HepG2 (cell line): ENCODE data around the gene SECTM1. TPM values are rescaled to one million over a fixed set of nuclear protein-coding genes. Genes with fewer than 3 reads are reported as not detected.

Experiments
- AHR ChIP-seq: IDR thresholded peaks from 2 replicates; pipeline ENCODE4 v1.6.1; 2018; ENCODE audit warnings: missing genetic modification reagents, missing compliant biosample characterization
- ARNTL ChIP-seq: sonication (generic); formaldehyde crosslinking; IDR thresholded peaks from 2 replicates; pipeline ENCODE4 v1.4.0; 2020; ENCODE audit warnings: mild to moderate bottlenecking, missing genetic modification reagents
- BCLAF1 ChIP-seq: fragments of 450-650 bp; IDR thresholded peaks from 2 replicates; pipeline ENCODE4 v1.6.1; 2017; ENCODE audit warnings: mild to moderate bottlenecking
- CREM ChIP-seq, 2 experiments: sonication (generic) in 1 of 2; formaldehyde crosslinking in 1 of 2; IDR thresholded peaks; 2 replicates each; pipeline versions ENCODE4 v1.4.0 to v1.6.1; 2016 to 2020; ENCODE audit warnings: antibody characterized with exemption in 1 of 2, mild to moderate bottlenecking in 1 of 2, missing genetic modification reagents in 1 of 2
- FOXO4 ChIP-seq: sonication (generic); formaldehyde crosslinking; conservative IDR thresholded peaks from 2 replicates; pipeline ENCODE4 v1.8.1; 2023; ENCODE audit warnings: missing genetic modification reagents
- HIC2 ChIP-seq: sonication (generic); formaldehyde crosslinking; IDR thresholded peaks from 2 replicates; pipeline ENCODE4 v1.9.0; 2022; ENCODE audit warnings: low read depth, missing genetic modification reagents
- HOXA3 ChIP-seq: sonication (generic); formaldehyde crosslinking; IDR thresholded peaks from 2 replicates; pipeline ENCODE4 v1.5.0; 2020; ENCODE audit warnings: missing genetic modification reagents
- JDP2 ChIP-seq: sonication (generic); formaldehyde crosslinking; IDR thresholded peaks from 2 replicates; pipeline ENCODE4 v1.8.1; 2022; ENCODE audit warnings: missing genetic modification reagents, borderline replicate concordance
- NONO ChIP-seq, 2 experiments: fragments of 450-650 bp in 1 of 2; sonication (generic) in 1 of 2; formaldehyde crosslinking in 1 of 2; IDR thresholded peaks in 1 of 2; conservative IDR thresholded peaks in 1 of 2; 2 replicates each; pipeline versions ENCODE4 v1.6.1 to v1.8.0; 2017 to 2022; ENCODE audit warnings: mild to moderate bottlenecking in 1 of 2, missing genetic modification reagents in 1 of 2, moderate library complexity in 1 of 2
- PHF21A ChIP-seq: sonication (generic); formaldehyde crosslinking; IDR thresholded peaks from 2 replicates; pipeline ENCODE4 v1.5.0; 2020; ENCODE audit warnings: mild to moderate bottlenecking, missing genetic modification reagents
- PLRG1 ChIP-seq: fragments of 450-650 bp; conservative IDR thresholded peaks from 2 replicates; pipeline ENCODE4 v1.6.1; 2016
- PTBP1 ChIP-seq: fragments of 200-400 bp; formaldehyde crosslinking; IDR thresholded peaks from 2 replicates; pipeline ENCODE4 v1.6.1; 2018; ENCODE audit warnings: low read length, low read depth; ENCODE audit not compliant: poor library complexity, severe bottlenecking
- ZBTB20 ChIP-seq: sonication (generic); formaldehyde crosslinking; IDR thresholded peaks from 2 replicates; pipeline ENCODE4 v1.8.1; 2023; ENCODE audit warnings: missing genetic modification reagents, low read depth, mild to moderate bottlenecking, borderline replicate concordance
- ZNF225 ChIP-seq: sonication (generic); formaldehyde crosslinking; IDR thresholded peaks from 2 replicates; pipeline ENCODE4 v1.4.0; 2020; ENCODE audit warnings: mild to moderate bottlenecking, missing genetic modification reagents
- ZNF234 ChIP-seq: sonication (generic); formaldehyde crosslinking; conservative IDR thresholded peaks from 2 replicates; pipeline ENCODE4 v1.5.1; 2020; ENCODE audit warnings: mild to moderate bottlenecking, missing genetic modification reagents
- ZNF512B ChIP-seq: sonication (generic); formaldehyde crosslinking; IDR thresholded peaks from 2 replicates; pipeline ENCODE4 v1.5.1; 2020; ENCODE audit warnings: missing genetic modification reagents, mild to moderate bottlenecking, borderline replicate concordance
- ZNF562 ChIP-seq: sonication (generic); formaldehyde crosslinking; IDR thresholded peaks from 2 replicates; pipeline ENCODE4 v1.8.0; 2022; ENCODE audit warnings: missing genetic modification reagents, borderline replicate concordance
- ZNF564 ChIP-seq: sonication (generic); formaldehyde crosslinking; IDR thresholded peaks from 2 replicates; pipeline ENCODE4 v1.8.1; 2023; ENCODE audit warnings: mild to moderate bottlenecking, missing genetic modification reagents
- ZNF761 ChIP-seq: sonication (generic); formaldehyde crosslinking; conservative IDR thresholded peaks from 2 replicates; pipeline ENCODE4 v1.4.0; 2020; ENCODE audit warnings: mild to moderate bottlenecking, missing genetic modification reagents
- ZNF776 ChIP-seq: sonication (generic); formaldehyde crosslinking; IDR thresholded peaks from 2 replicates; pipeline ENCODE4 v1.4.0; 2020; ENCODE audit warnings: mild to moderate bottlenecking, missing genetic modification reagents
- polyA plus RNA-seq, 8 experiments: library from polyadenylated mRNA; depleted of rRNA in 3 of 8; stranded (reverse) in 7 of 8; unstranded in 1 of 8; fragments of >200 nt; fragmentation: Illumina TruSeq in 4 of 8; extraction: Trizol in 4 of 8; gene quantifications; 2 replicates each; pipeline versions ENCODE4 v1.2.1 to v1.2.3, GENCODE V29; 2011 to 2016; ENCODE audit warnings: low read depth in 4 of 8, missing spikeins in 1 of 8, mixed read lengths in 1 of 8; ENCODE audit not compliant: insufficient read depth in 1 of 8
- total RNA-seq, 5 experiments: library from RNA; depleted of rRNA; stranded (reverse); fragments of >200 nt; fragmentation: Illumina TruSeq; extraction: Trizol; gene quantifications; 2 replicates each; pipeline ENCODE4 v1.2.3, GENCODE V29; 2016; ENCODE audit warnings: low read depth in 1 of 5

SECTM1 gene
- total and polyA plus RNA-seq, 2 of the 13 experiments (the other 11 are each of a cell fraction or from before 2014, with no cell fraction given) = 3.5 to 5.3 TPM

DNA sequence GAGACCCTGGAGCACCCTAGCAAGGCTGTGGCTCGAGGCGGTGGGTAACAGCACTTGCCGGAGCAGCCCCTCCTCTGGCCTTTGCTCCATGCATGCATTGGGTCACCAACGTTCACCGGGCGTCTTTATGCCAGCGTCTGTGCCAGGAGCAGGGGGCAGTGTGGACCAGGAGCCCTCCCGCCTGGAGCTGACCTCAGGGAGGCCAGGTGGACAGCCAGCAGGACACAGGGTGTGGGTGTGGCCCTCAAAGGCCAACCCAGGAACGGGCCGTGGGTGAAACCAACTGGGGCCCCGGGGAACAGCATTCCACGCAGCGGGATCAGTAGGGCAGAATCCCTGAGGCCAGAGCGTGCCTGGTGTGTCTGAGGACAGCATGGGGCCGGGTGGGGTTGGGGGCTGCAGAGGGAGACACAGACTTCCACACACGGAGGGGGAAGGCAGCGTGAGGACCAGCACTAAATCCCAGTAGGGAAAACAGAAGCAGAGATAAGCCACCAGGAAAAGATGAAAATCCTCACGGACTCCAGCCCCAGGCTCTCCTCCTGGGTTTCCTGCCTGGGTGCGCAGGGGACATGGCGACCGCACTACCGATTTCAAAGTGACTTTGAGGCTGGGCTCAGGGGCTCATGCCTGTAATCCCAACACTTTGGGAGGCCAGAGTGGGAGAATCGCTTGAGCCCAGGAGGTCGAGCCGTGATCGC lies 13.3 kb downstream of the SECTM1 start (continued):
- TF ChIP-seq AHR (CRISPR knock-in tag) = peak; percentile 81; the same call in 1 of the 2 replicates
- no peak for TF ChIP-seq ZNF776 (CRISPR knock-in tag)
- TF ChIP-seq PTBP1 = no peak
- TF ChIP-seq BCLAF1 = no peak
- peak; percentile 69; the same call in 1 of the 2 replicates for TF ChIP-seq HOXA3 (CRISPR knock-in tag)
- peak; percentile 72; the same call in 1 of the 2 replicates for TF ChIP-seq ZBTB20 (CRISPR knock-in tag)
- peak; percentile 58; the same call in 1 of the 2 replicates for TF ChIP-seq ZNF512B (CRISPR knock-in tag)
- TF ChIP-seq CREM (IDR thresholded peaks at IDR 0.05) = peak; percentile 24; the same call in 1 of the 2 replicates
- no peak for TF ChIP-seq CREM (CRISPR knock-in tag; IDR thresholded peaks at IDR 0.05)
- TF ChIP-seq JDP2 (CRISPR knock-in tag) = no peak
- TF ChIP-seq ZNF562 (CRISPR knock-in tag) = no peak
- no peak for TF ChIP-seq ZNF225 (CRISPR knock-in tag)
- no peak for TF ChIP-seq PLRG1
- peak; percentile 50; the same call in 1 of the 2 replicates for TF ChIP-seq PHF21A
- no peak; the same call in 1 of the 2 replicates for TF ChIP-seq ARNTL (CRISPR knock-in tag)
- TF ChIP-seq ZNF761 = no peak
- TF ChIP-seq ZNF234 (CRISPR knock-in tag) = 0 out of 2 replicates have a peak, but pooled peaks have one; percentile 24
- no peak for TF ChIP-seq NONO (IDR thresholded peaks at IDR 0.05)
- TF ChIP-seq NONO (CRISPR knock-in tag; conservative IDR thresholded peaks at IDR 0.05) = peak; percentile 73
- TF ChIP-seq HIC2 (CRISPR knock-in tag) = peak; percentile 93
- TF ChIP-seq FOXO4 = no peak
- no peak for TF ChIP-seq ZNF564 (CRISPR knock-in tag)
